T-helper 1 cell treated with Interleukin-12 subunit alpha and Interleukin-12 subunit beta and Interleukin-4 antibody, amounts not matched to agents 30 μg/mL and 1 μg/mL, for 36 hours (primary cell): Measurements from ENCODE around the gene PLEKHG4.

Source experiments
- H3K27ac Mint-ChIP-seq: one replicate; pipeline ENCODE4 v1.8.0; 2021; ENCODE audit warnings: mild to moderate bottlenecking, mixed read lengths
- H3K27me3 Mint-ChIP-seq: one replicate; pipeline ENCODE4 v1.8.0; 2021; ENCODE audit warnings: low read depth, mixed read lengths
- H3K36me3 Mint-ChIP-seq: one replicate; pipeline ENCODE4 v1.8.0; 2021; ENCODE audit warnings: low read depth, mixed read lengths
- H3K4me1 Mint-ChIP-seq: one replicate; pipeline ENCODE4 v1.8.0; 2021; ENCODE audit warnings: low read depth, mixed read lengths
- H3K4me3 Mint-ChIP-seq: one replicate; pipeline ENCODE4 v1.8.0; 2021; ENCODE audit warnings: mild to moderate bottlenecking, moderate library complexity, mixed read lengths
- H3K9me3 Mint-ChIP-seq: one replicate; pipeline ENCODE4 v1.8.0; 2021; ENCODE audit warnings: mixed read lengths

PLEKHG4 gene

GRCh38 chr16:67302970-67303369 lies 23.6 kb downstream of the PLEKHG4 start:
- no peaks in the 10 kb centered on the region for H3K4me1 Mint-ChIP-seq
- no peak overlapping the region for H3K4me3 Mint-ChIP-seq
- no peaks in the 10 kb centered on the region for H3K36me3 Mint-ChIP-seq
- H3K9me3 Mint-ChIP-seq = no peaks in the 10 kb centered on the region
- no peak overlapping the region for H3K27ac Mint-ChIP-seq
- H3K27me3 Mint-ChIP-seq = no peaks in the 10 kb centered on the region

DNA sequence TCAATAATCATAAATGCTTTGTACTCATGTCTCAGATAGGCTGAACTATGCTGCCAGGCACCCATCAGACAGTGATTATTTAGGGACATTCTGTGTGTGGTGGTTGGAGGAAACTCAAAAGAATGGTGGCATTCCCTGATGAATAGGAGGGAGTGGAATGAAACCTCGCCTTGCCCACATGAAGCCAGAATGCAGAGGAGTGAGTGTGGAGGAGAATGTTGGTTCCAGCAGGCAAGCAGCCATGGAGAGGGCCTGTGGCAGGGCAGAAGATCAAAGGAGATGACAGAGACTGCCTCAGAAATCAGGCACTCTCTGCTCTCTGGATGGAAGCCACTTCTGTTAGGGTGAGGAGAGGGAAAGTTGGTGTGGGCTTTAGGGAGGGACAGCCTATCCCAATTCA lies 24.7 kb downstream of the PLEKHG4 start:
- H3K27ac Mint-ChIP-seq = no peak overlapping the region

GRCh38 chr16:67305216-67306071 lies 26.1 kb downstream of the PLEKHG4 start:
- Mint-ChIP-seq H3K27ac (no peak overlapping the region), H3K27me3 (no peaks in the 10 kb centered on the region), H3K9me3 (no peaks in the 10 kb centered on the region), H3K36me3 (no peaks in the 10 kb centered on the region), H3K4me1 (peaks cover 7% of the 10 kb centered on the region), H3K4me3 (no peak overlapping the region)

More for the DNA sequence above, 24.7 kb downstream of the PLEKHG4 start:
- no peak overlapping the region for H3K4me3 Mint-ChIP-seq
- peaks cover 3% of the 10 kb centered on the region for H3K4me1 Mint-ChIP-seq
- no peaks in the 10 kb centered on the region for H3K9me3 Mint-ChIP-seq
- H3K36me3 Mint-ChIP-seq = no peaks in the 10 kb centered on the region
- H3K27me3 Mint-ChIP-seq = no peaks in the 10 kb centered on the region

- H3K4me3 Mint-ChIP-seq = no peak overlapping the region
- no peaks in the 10 kb centered on the region for H3K36me3 Mint-ChIP-seq
- H3K4me1 Mint-ChIP-seq = peaks cover 32% of the 10 kb centered on the region
- no peaks in the 10 kb centered on the region for H3K9me3 Mint-ChIP-seq
- no peaks in the 10 kb centered on the region for H3K27me3 Mint-ChIP-seq
- peak overlapping the region; percentile 90 for H3K27ac Mint-ChIP-seq
Observed at GRCh38 chr16:67310561-67310960, 31.2 kb downstream of the PLEKHG4 start.

DNA sequence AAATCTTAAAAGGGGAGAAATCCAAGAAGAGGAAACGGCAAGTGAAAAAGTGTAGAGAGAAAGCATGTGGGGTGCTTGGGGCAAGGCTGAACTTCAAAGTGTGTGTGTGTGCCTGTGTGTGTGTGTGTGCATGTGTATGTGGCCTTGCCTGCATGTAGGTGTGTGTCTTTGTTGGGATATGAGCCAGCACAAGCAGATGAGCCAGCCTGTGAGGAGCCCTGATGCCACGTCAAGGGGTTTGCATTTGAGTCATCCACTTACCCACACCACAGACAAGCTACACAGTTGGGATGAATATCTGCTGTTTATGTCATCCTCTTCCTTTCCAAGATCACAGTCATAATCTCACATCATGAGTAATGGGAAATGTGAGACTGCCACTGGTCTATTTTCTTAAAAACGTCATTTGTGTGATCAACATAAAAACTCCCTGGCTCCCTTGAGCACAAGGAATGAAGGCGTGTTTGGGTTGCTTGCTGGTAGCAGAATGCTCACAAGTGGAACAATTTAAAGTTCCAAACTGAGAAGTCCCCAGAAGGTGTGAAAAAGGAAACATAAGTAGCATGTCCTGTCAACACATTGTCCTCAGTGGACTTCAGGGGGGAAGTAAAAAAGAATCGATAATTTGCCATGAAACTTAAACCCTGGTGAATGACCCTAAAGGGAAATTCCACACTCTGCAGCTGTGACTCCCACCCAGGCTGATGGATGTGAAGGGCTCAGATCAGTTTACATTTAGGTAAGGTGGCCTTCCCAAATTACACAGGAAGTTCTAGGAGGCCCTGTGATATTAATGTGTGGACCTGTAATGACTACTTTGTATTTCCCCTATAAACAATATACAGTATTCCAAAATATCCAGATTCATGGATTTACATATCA lies 32.5 kb downstream of the PLEKHG4 start:
- H3K9me3 Mint-ChIP-seq = no peaks in the 10 kb centered on the region
- H3K27ac Mint-ChIP-seq = peak overlapping the region; percentile 90
- H3K27me3 Mint-ChIP-seq = no peaks in the 10 kb centered on the region
- no peaks in the 10 kb centered on the region for H3K36me3 Mint-ChIP-seq
- peaks cover 32% of the 10 kb centered on the region for H3K4me1 Mint-ChIP-seq
- H3K4me3 Mint-ChIP-seq = peak overlapping the region; percentile 6

DNA sequence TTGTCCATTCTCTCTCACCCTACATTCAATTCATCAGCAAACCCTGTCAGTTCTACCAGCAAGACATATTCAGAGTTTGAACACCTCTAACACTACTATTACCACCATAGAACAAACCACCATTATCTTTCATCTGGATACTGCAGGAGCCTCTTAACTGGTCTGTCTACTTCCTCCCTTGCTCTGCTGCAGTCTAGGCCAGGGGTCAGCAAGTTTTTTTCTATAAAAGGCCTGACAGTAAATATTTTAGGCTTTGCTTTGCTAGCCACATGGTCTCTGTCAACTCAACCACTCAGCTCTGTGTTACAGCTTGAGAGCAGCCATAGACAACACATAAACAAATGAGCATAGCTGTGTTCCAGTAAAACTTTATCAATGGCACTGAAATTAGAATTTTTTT lies 33.4 kb downstream of the PLEKHG4 start:
- Mint-ChIP-seq H3K9me3 (no peaks in the 10 kb centered on the region), H3K27me3 (no peaks in the 10 kb centered on the region), H3K36me3 (no peaks in the 10 kb centered on the region), H3K4me3 (peak overlapping the region; percentile 35), H3K27ac (peak overlapping the region; percentile 90), H3K4me1 (peaks cover 32% of the 10 kb centered on the region)

DNA sequence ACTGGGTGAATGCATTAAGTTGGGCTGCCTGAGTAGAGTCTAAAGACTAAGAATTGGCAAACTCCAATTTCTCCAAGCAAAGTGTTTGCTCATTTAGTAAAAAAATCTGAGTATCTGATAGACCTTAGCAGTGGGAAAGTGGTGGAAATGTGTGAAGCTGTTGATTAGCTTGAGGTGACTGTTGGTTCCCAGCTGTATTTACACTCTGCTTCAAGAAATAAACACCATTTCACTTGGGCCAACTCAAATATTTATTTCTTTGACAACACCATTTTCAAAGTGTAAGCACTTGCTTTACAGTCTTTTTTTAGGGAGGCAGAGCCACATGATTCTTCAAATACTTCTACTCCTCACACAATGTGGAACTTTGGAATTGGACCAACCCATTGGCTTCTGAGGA lies 38.5 kb downstream of the PLEKHG4 start:
- H3K27ac Mint-ChIP-seq = no peak overlapping the region
- H3K9me3 Mint-ChIP-seq = no peaks in the 10 kb centered on the region
- no peak overlapping the region for H3K4me3 Mint-ChIP-seq
- H3K27me3 Mint-ChIP-seq = peaks cover 27% of the 10 kb centered on the region
- peaks cover 4% of the 10 kb centered on the region for H3K4me1 Mint-ChIP-seq
- H3K36me3 Mint-ChIP-seq = no peaks in the 10 kb centered on the region

DNA sequence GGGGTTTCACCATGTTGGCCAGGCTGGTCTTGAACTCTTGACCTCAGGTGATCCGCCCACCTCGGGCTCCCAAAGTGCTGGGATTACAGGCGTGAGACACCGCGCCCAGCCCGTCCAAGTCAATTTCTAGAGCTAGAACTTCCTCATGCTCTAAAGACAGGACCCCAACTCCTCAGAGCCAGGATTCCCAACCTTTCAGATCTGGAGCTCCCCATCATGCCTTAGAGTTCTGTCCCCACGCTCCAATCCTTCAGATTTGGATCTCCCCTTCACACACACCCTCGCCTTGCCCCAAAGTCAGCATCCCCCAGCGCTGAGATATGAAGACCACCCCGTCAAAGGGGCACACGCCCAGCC lies 46.8 kb downstream of the PLEKHG4 start:
- Mint-ChIP-seq H3K4me3 (peak overlapping the region; percentile 88), H3K27ac (no peak overlapping the region), H3K36me3 (no peaks in the 10 kb centered on the region), H3K27me3 (peaks cover 60% of the 10 kb centered on the region), H3K4me1 (peaks cover 7% of the 10 kb centered on the region), H3K9me3 (no peaks in the 10 kb centered on the region)

- Mint-ChIP-seq H3K27ac (no peak within 1 kb of the TSS), H3K9me3 (no peaks in the 10 kb centered on the region), H3K4me1 (peaks cover 7% of the 10 kb centered on the region), H3K36me3 (no peaks in the 10 kb centered on the region), H3K27me3 (peaks cover 54% of the 10 kb centered on the region), H3K4me3 (peak within 1 kb of the TSS; percentile 88)
Observed at GRCh38 chr16:67326472-67327309, 47.4 kb downstream of the PLEKHG4 start, which contains the start of the genes KCTD19 and LRRC36. KCTD19 (minus strand) TSS chr16:67326741; CDS start chr16:67326707, 34 bp downstream. LRRC36 (plus strand) TSS chr16:67326815; CDS start chr16:67326863, 48 bp downstream.

- H3K4me1 Mint-ChIP-seq = peaks cover 7% of the 10 kb centered on the region
- H3K36me3 Mint-ChIP-seq = no peaks in the 10 kb centered on the region
- peaks cover 48% of the 10 kb centered on the region for H3K27me3 Mint-ChIP-seq
- no peak overlapping the region for H3K27ac Mint-ChIP-seq
- no peak overlapping the region for H3K4me3 Mint-ChIP-seq
- no peaks in the 10 kb centered on the region for H3K9me3 Mint-ChIP-seq
Observed at GRCh38 chr16:67327743-67328142, 48.4 kb downstream of the PLEKHG4 start.

DNA sequence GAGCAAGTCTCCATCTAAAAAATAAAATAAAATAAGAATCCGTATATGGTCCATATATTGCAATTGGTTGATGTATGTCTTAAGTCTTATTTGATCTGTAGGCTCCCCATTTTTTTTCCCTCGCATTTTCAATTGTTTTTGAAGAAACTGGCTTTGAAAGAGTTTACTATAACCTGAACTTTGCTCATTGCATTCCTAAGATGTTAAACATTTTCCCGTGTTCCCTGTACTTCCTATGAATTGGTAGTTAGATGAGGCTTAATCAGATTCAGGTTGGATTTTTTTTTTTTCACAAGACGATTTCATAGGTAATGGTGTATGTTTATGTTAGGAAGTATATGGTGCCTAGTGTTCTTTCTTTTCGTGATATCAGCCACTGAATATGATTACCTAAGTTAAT lies 50.6 kb downstream of the PLEKHG4 start:
- Mint-ChIP-seq H3K9me3 (no peaks in the 10 kb centered on the region), H3K4me1 (peaks cover 7% of the 10 kb centered on the region), H3K27ac (no peak overlapping the region), H3K36me3 (no peaks in the 10 kb centered on the region), H3K4me3 (no peak overlapping the region), H3K27me3 (peaks cover 29% of the 10 kb centered on the region)

- Mint-ChIP-seq H3K4me1 (no peaks in the 10 kb centered on the region), H3K27me3 (peaks cover 4% of the 10 kb centered on the region), H3K9me3 (no peaks in the 10 kb centered on the region), H3K27ac (no peak overlapping the region), H3K4me3 (no peak overlapping the region), H3K36me3 (no peaks in the 10 kb centered on the region)
Observed at GRCh38 chr16:67333315-67333714, 54.0 kb downstream of the PLEKHG4 start.

DNA sequence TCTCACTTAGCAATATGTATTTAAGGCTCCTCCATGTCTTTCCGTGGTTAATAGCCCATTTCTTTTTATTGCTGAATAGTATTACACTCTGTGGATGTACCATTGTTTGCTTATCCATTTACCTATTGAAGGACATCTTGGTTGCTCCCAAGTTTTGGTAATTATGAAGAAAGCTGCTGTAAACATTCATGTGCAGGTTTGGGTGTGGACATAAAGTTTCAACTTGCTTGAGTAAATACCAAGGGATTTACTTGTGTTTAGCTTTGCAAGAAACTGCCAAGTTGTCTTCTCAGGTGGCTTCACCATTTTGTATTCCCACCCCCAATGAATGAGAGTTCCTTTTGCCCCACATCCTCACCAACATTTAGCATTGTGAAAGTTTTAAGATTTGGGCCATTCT lies 56.8 kb downstream of the PLEKHG4 start:
- Mint-ChIP-seq H3K27me3 (peaks cover 4% of the 10 kb centered on the region), H3K36me3 (no peaks in the 10 kb centered on the region), H3K9me3 (no peaks in the 10 kb centered on the region), H3K27ac (no peak overlapping the region), H3K4me3 (no peak overlapping the region), H3K4me1 (no peaks in the 10 kb centered on the region)

GRCh38 chr16:67336648-67337047 lies 57.3 kb downstream of the PLEKHG4 start:
- H3K9me3 Mint-ChIP-seq = no peaks in the 10 kb centered on the region
- H3K4me1 Mint-ChIP-seq = no peaks in the 10 kb centered on the region
- H3K36me3 Mint-ChIP-seq = no peaks in the 10 kb centered on the region
- no peak overlapping the region for H3K4me3 Mint-ChIP-seq
- no peak overlapping the region for H3K27ac Mint-ChIP-seq
- peaks cover 4% of the 10 kb centered on the region for H3K27me3 Mint-ChIP-seq
